ENCODE measurements around the gene ACOX2. TPM values are rescaled to one million over a fixed set of nuclear protein-coding genes. Genes with fewer than 3 reads are reported as not detected.

ACOX2 gene
- total RNA-seq, 1 experiment from 2014 or later: 2.9 TPM

GRCh38 chr3:58469096-58469495 lies 67.9 kb downstream of the ACOX2 start:
- no peak for DNase-seq
- no peak overlapping the region for H3K4me3 ChIP-seq (ENCODE audit: insufficient read depth, low read depth, low read length)
- H3K36me3 ChIP-seq (replicated peaks; ENCODE audit: control insufficient read depth, insufficient read depth, low read length): no peaks in the 10 kb centered on the region
- no peaks in the 10 kb centered on the region for H3K27me3 ChIP-seq (ENCODE audit: control insufficient read depth, insufficient read depth, low read length)

- DNase-seq: no peak
- Histone ChIP-seq H3K36me3 (replicated peaks; ENCODE audit: control insufficient read depth, insufficient read depth, low read length) (no peaks in the 10 kb centered on the region), H3K4me3 (ENCODE audit: insufficient read depth, low read depth, low read length) (no peak overlapping the region), H3K27me3 (ENCODE audit: control insufficient read depth, insufficient read depth, low read length) (no peaks in the 10 kb centered on the region)
Measured at GRCh38 chr3:58466899-58467563, 70.0 kb downstream of the ACOX2 start.

- no peaks in the 10 kb centered on the region for H3K36me3 ChIP-seq (replicated peaks; ENCODE audit: control insufficient read depth, insufficient read depth, low read length)
- H3K27me3 ChIP-seq (ENCODE audit: control insufficient read depth, insufficient read depth, low read length): no peaks in the 10 kb centered on the region
- H3K4me3 ChIP-seq (ENCODE audit: insufficient read depth, low read depth, low read length): no peak overlapping the region
- no peak for DNase-seq
Measured at GRCh38 chr3:58464866-58465265, 72.1 kb downstream of the ACOX2 start.

- H3K36me3 ChIP-seq (replicated peaks; ENCODE audit: control insufficient read depth, insufficient read depth, low read length): no peaks in the 10 kb centered on the region
- H3K27me3 ChIP-seq (ENCODE audit: control insufficient read depth, insufficient read depth, low read length): no peaks in the 10 kb centered on the region
- no peak for DNase-seq
- no peak overlapping the region for H3K4me3 ChIP-seq (ENCODE audit: insufficient read depth, low read depth, low read length)
Measured at GRCh38 chr3:58463942-58464271, 73.1 kb downstream of the ACOX2 start.

GRCh38 chr3:58463181-58463941 lies 73.6 kb downstream of the ACOX2 start:
- DNase-seq: peak; percentile 83
- H3K36me3 ChIP-seq (replicated peaks; ENCODE audit: control insufficient read depth, insufficient read depth, low read length): no peaks in the 10 kb centered on the region
- H3K4me3 ChIP-seq (ENCODE audit: insufficient read depth, low read depth, low read length): no peak overlapping the region
- H3K27me3 ChIP-seq (ENCODE audit: control insufficient read depth, insufficient read depth, low read length): no peaks in the 10 kb centered on the region

- H3K27me3 ChIP-seq (ENCODE audit: control insufficient read depth, insufficient read depth, low read length): no peaks in the 10 kb centered on the region
- no peaks in the 10 kb centered on the region for H3K36me3 ChIP-seq (replicated peaks; ENCODE audit: control insufficient read depth, insufficient read depth, low read length)
- no peak overlapping the region for H3K4me3 ChIP-seq (ENCODE audit: insufficient read depth, low read depth, low read length)
- DNase-seq: peak; percentile 71
Measured at GRCh38 chr3:58462829-58463180, 74.2 kb downstream of the ACOX2 start.

- Histone ChIP-seq H3K36me3 (replicated peaks; ENCODE audit: control insufficient read depth, insufficient read depth, low read length) (no peaks in the 10 kb centered on the region), H3K4me3 (ENCODE audit: insufficient read depth, low read depth, low read length) (no peak overlapping the region), H3K27me3 (ENCODE audit: control insufficient read depth, insufficient read depth, low read length) (no peaks in the 10 kb centered on the region)
- DNase-seq: no peak
Measured at GRCh38 chr3:58459160-58459559, 77.8 kb downstream of the ACOX2 start.

Other genes with a start within 250 kb of the ACOX2 start
- 13.0 and 22.0 TPM in 2 replicates for gene RPP14, start 230.9 kb downstream of the ACOX2 start, total RNA-seq (2014; rRNA removed; shearing (Covaris generic))
- gene HTD2, start 230.7 kb downstream of the ACOX2 start, total RNA-seq (2014; rRNA removed; shearing (Covaris generic)): 12.3 and 18.2 TPM in 2 replicates
- 12.9 and 14.0 TPM in 2 replicates for gene PXK, start 204.3 kb downstream of the ACOX2 start, total RNA-seq (2014; rRNA removed; shearing (Covaris generic))
- 206 and 219 TPM in 2 replicates for gene PDHB, start 103.4 kb downstream of the ACOX2 start, total RNA-seq (2014; rRNA removed; shearing (Covaris generic))
- gene KCTD6, start 45.1 kb downstream of the ACOX2 start, total RNA-seq (2014; rRNA removed; shearing (Covaris generic)): 22.9 and 24.7 TPM in 2 replicates
- 0.07 TPM in 1 of 2 replicates, not detected in the other for gene FAM107A, start 40.2 kb upstream of the ACOX2 start, total RNA-seq (2014; rRNA removed; shearing (Covaris generic))
- not detected in 2 replicates for gene FAM3D, start 129.6 kb upstream of the ACOX2 start, total RNA-seq (2014; rRNA removed; shearing (Covaris generic))